HFFc6 (cell line): ENCODE results near the gene SAP30BP. TPM values are rescaled to one million over a fixed set of nuclear protein-coding genes. Genes with fewer than 3 reads are reported as not detected.
A peak's percentile ranks its signal among the peaks of the same experiment; 100 is the strongest.

Experiments
- DNase-seq: peaks from one replicate; pipeline ENCODE4 v3.0.0-alpha.2; 2018
- H3K27ac Mint-ChIP-seq: 2 replicates; pipeline ENCODE4 v1.8.0; 2020; ENCODE audit warnings: mild to moderate bottlenecking, mixed read lengths
- H3K27me3 Mint-ChIP-seq: 2 replicates; pipeline ENCODE4 v1.8.0; 2021; ENCODE audit warnings: mild to moderate bottlenecking, moderate library complexity, mixed read lengths; ENCODE audit not compliant: insufficient read depth
- H3K36me3 Mint-ChIP-seq: 2 replicates; pipeline ENCODE4 v1.8.0; 2021; ENCODE audit warnings: low read depth, mixed read lengths
- H3K4me1 Mint-ChIP-seq: 2 replicates; pipeline ENCODE4 v1.8.0; 2020; ENCODE audit warnings: low read depth, mixed read lengths
- H3K4me3 Mint-ChIP-seq: 2 replicates; pipeline ENCODE4 v1.8.0; 2020; ENCODE audit warnings: mild to moderate bottlenecking, moderate library complexity, mixed read lengths
- H3K9me3 Mint-ChIP-seq: 2 replicates; pipeline ENCODE4 v1.8.0; 2020; ENCODE audit warnings: mild to moderate bottlenecking, mixed read lengths
- total RNA-seq, 6 experiments: library from RNA; stranded (reverse); fragmentation: NEBNext Ultra II Directional; extraction: Animal tissue kit (Norgen Biotek cat#: 25700); gene quantifications; 2 replicates in 1 of 6; 3 replicates in 5 of 6; pipeline ENCODE4 v1.2.3, GENCODE V29; 2021
- TF ChIP-seq, protein P1 (sequence below): fragments of 200-600 bp; sonication (generic); IDR thresholded peaks from 2 replicates; pipeline ENCODE4 v1.5.0; 2021; ENCODE audit warnings: antibody characterized with exemption, mild to moderate bottlenecking

SAP30BP gene
- total RNA-seq, 6 experiments from 2014 or later = 68.4 to 81.5 (median 71.4) TPM

DNA sequence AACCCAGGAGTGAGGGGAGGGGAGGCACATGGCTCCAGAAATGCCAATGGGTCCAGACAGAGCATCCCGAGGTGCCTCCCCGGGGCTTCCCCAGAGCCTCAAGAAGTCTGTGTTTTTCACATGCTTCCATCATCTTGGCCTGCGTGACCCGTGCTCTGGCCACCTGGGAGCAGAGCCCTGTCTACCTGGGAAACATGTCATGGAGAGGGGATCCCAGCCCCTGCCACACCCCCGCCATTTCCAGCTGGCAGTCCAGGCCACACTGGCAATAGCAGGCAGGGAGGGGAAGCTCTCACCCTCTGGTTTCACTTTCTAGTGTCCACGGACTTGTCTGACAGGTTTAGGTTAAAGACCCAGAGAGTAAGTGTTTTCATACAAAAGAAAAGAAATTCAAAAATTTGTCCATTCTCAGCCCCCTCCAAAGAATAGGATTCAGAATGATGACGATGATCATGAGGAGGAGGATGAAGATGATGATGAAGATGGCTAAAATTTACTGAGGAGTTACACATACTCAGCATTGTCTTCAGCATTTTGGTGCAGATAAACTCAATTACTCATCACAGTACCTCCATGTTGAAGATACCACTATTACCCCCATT lies 24.9 kb upstream of the SAP30BP start:
- no peak for DNase-seq
- Mint-ChIP-seq H3K27me3 (peaks cover 2% of the 10 kb centered on the region; the same call in 1 of the 2 replicates), H3K36me3 (no peaks in the 10 kb centered on the region), H3K4me3 (no peak overlapping the region), H3K4me1 (no peaks in the 10 kb centered on the region), H3K27ac (no peak overlapping the region), H3K9me3 (no peaks in the 10 kb centered on the region)
- TF ChIP-seq, protein P1, sequence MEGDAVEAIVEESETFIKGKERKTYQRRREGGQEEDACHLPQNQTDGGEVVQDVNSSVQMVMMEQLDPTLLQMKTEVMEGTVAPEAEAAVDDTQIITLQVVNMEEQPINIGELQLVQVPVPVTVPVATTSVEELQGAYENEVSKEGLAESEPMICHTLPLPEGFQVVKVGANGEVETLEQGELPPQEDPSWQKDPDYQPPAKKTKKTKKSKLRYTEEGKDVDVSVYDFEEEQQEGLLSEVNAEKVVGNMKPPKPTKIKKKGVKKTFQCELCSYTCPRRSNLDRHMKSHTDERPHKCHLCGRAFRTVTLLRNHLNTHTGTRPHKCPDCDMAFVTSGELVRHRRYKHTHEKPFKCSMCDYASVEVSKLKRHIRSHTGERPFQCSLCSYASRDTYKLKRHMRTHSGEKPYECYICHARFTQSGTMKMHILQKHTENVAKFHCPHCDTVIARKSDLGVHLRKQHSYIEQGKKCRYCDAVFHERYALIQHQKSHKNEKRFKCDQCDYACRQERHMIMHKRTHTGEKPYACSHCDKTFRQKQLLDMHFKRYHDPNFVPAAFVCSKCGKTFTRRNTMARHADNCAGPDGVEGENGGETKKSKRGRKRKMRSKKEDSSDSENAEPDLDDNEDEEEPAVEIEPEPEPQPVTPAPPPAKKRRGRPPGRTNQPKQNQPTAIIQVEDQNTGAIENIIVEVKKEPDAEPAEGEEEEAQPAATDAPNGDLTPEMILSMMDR = no peak

DNA sequence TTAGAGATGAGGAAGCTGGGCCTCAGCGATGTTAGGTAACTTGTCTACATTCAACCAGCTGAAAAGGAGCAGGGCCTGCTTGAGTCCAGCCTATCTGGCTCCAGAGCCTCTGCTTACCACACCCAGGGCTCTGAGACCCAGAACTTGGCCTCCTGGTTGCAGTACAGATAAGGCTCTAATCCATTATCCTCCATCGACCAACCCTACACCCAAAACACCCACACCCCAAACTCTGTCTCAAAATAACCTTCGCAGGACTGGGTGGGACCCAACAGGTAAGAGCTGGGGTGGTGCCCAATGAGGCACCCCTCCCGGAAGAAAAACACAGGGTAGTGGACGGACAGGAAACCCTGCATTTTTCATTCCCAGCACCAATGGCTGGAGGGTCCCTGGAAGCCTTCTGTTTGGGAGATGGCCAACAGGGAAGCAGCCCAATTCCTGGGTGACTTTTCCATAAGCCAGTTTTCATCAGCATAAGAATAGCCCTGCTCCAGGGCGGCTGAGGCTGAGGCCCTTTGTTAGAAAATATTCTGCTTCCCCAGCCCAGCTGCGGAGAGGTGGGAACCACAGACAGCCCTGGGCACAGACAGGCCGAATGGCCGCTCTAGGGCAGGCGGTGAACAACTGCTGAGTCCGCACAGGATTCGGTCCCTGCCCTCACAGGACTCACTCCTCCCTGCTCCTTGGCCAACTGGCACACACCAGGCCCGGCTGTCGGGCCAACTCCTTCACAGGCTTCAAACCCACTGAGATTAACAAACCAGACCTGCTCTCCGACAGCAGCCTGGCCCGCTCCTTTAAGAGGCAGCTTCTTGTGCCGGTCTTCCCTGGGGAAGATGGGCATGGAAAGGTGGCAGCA lies 24.1 kb upstream of the SAP30BP start:
- Mint-ChIP-seq H3K4me3 (no peak overlapping the region), H3K36me3 (no peaks in the 10 kb centered on the region), H3K27ac (no peak overlapping the region), H3K4me1 (no peaks in the 10 kb centered on the region), H3K9me3 (no peaks in the 10 kb centered on the region), H3K27me3 (peaks cover 1% of the 10 kb centered on the region)
- no peak for DNase-seq
- TF ChIP-seq, protein P1 = no peak

DNA sequence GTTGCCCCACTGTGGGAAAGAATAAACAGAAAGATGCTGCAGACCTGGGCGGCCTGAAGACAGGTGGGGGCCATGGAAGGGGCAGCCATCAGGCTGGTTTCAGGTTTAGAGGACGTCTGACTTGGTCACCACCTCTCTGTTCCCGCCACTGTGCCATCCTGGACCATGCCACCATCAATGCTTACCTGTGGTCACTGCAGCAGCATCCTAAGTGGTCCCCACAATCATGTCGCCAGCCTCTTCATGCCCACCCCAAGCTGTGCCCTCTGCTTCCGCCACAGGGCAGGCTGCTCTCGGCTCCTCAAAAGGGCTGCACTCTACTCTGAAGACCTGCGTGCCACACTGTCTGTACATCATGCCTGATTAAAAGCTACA lies 23.5 kb upstream of the SAP30BP start:
- no peaks in the 10 kb centered on the region for H3K36me3 Mint-ChIP-seq
- H3K9me3 Mint-ChIP-seq = no peaks in the 10 kb centered on the region
- TF ChIP-seq, protein P1 = no peak
- H3K4me1 Mint-ChIP-seq = no peaks in the 10 kb centered on the region
- DNase-seq = no peak
- no peaks in the 10 kb centered on the region; the same call in 1 of the 2 replicates for H3K27me3 Mint-ChIP-seq
- H3K4me3 Mint-ChIP-seq = no peak overlapping the region
- no peak overlapping the region for H3K27ac Mint-ChIP-seq

DNA sequence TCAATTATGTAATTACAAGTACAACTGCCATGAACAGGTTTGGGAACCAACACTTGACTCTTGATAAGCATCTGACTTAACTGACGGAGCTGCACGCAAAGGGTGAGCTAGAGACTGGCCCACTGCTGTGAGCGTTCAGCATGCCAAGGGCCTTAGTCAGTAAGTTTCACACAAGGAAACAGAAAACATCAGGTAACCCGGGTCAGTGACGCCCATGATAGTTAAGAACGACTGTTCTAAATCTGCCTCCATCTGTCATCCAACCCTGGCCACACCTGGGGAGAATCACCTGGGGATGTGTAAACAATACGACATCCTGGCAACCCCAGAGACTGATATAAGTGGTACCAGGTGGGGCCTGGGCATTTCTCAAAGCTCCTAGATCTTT lies 21.6 kb upstream of the SAP30BP start:
- Mint-ChIP-seq H3K27me3 (no peaks in the 10 kb centered on the region; the same call in 1 of the 2 replicates), H3K9me3 (no peaks in the 10 kb centered on the region), H3K4me3 (no peak overlapping the region), H3K4me1 (no peaks in the 10 kb centered on the region), H3K36me3 (no peaks in the 10 kb centered on the region), H3K27ac (no peak overlapping the region)
- no peak for DNase-seq
- TF ChIP-seq, protein P1 = no peak

DNA sequence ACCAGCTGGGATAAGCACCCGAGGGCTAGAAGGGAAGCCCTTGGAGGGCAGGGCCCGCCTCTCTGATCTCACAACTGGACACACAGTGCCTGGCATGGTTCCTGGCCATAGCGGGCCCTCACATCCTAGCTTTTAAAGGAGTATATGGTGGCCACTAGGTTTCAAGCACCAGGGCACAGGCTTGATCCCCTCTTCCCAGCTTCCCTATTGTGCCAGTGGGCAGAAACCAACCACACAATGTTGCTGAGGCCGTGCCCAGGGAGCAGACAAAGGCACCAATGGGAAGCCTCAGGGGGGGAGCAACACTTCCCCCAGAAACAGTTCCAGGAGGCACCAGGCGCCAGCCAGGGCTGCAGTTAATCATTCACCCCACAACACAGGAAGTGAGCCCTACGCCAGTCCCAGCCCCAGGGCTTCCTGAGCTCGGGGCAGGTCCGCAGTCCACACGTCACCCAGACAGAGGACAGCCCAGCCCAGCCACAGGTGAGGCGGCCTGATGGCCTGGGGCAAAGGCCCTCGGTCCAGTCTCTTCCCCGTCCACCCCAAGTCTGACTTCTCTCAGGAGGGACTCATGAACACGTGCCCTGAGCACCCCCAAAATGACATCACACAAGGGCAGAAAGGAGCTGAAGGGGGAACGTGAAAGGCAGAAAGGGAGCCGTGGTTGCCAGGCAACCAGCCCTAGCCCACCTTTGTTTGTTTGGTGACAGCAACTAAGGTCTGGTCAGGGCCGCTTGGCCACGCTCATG lies 21.1 kb upstream of the SAP30BP start:
- Mint-ChIP-seq H3K27me3 (no peaks in the 10 kb centered on the region; the same call in 1 of the 2 replicates), H3K9me3 (no peaks in the 10 kb centered on the region), H3K4me3 (no peak overlapping the region), H3K36me3 (no peaks in the 10 kb centered on the region), H3K4me1 (no peaks in the 10 kb centered on the region), H3K27ac (peak overlapping the region; percentile 24; the same call in 1 of the 2 replicates)
- TF ChIP-seq, protein P1 = no peak
- no peak for DNase-seq
